ENCODE data around the gene PRKCA.

Gene PRKCA

GRCh38 chr17:66812571-66812970 is 510.2 kb downstream of the PRKCA start:
- no peak overlapping the region for H3K4me3 ChIP-seq (ENCODE audit: low read depth, low read length)
- no peaks in the 10 kb centered on the region for H3K27me3 ChIP-seq (replicated peaks)
- H3K36me3 ChIP-seq (replicated peaks), result no peaks in the 10 kb centered on the region
- DNase-seq, result no peak
- no peak for TF ChIP-seq CTCF (IDR thresholded peaks at IDR 0.05; ENCODE audit: low read depth, low read length, missing control alignments)
- no peak overlapping the region for H3K27ac ChIP-seq
- in situ Hi-C loops (cut with HindIII; ENCODE audit: low pct_ligation_motif_present, low sequenced_read_pairs), result no loop called here

- no peak for DNase-seq
- Histone ChIP-seq H3K36me3 (replicated peaks) (no peaks in the 10 kb centered on the region), H3K27ac (no peak overlapping the region), H3K27me3 (replicated peaks) (no peaks in the 10 kb centered on the region), H3K4me3 (ENCODE audit: low read depth, low read length) (no peak overlapping the region)
- in situ Hi-C loops (cut with HindIII; ENCODE audit: low pct_ligation_motif_present, low sequenced_read_pairs), result no loop called here
- TF ChIP-seq CTCF (IDR thresholded peaks at IDR 0.05; ENCODE audit: low read depth, low read length, missing control alignments), result no peak
Observed at GRCh38 chr17:66813296-66813695, 510.9 kb downstream of the PRKCA start.

- Histone ChIP-seq H3K27me3 (replicated peaks) (no peaks in the 10 kb centered on the region), H3K4me3 (ENCODE audit: low read depth, low read length) (no peak overlapping the region), H3K27ac (no peak overlapping the region), H3K36me3 (replicated peaks) (no peaks in the 10 kb centered on the region)
- DNase-seq, result no peak
- in situ Hi-C loops (cut with HindIII; ENCODE audit: low pct_ligation_motif_present, low sequenced_read_pairs), result no loop called here
- TF ChIP-seq CTCF (IDR thresholded peaks at IDR 0.05; ENCODE audit: low read depth, low read length, missing control alignments), result no peak
Observed at GRCh38 chr17:66814026-66814425, 511.6 kb downstream of the PRKCA start.

- no peak for TF ChIP-seq CTCF (IDR thresholded peaks at IDR 0.05; ENCODE audit: low read depth, low read length, missing control alignments)
- no peaks in the 10 kb centered on the region for H3K27me3 ChIP-seq (replicated peaks)
- no peak overlapping the region for H3K27ac ChIP-seq
- no peak overlapping the region for H3K4me3 ChIP-seq (ENCODE audit: low read depth, low read length)
- in situ Hi-C loops (cut with HindIII; ENCODE audit: low pct_ligation_motif_present, low sequenced_read_pairs), result no loop called here
- H3K36me3 ChIP-seq (replicated peaks), result no peaks in the 10 kb centered on the region
- no peak for DNase-seq
Observed at GRCh38 chr17:66814570-66814969, 512.2 kb downstream of the PRKCA start.

- no peak for DNase-seq
- Histone ChIP-seq H3K36me3 (replicated peaks) (no peaks in the 10 kb centered on the region), H3K27me3 (replicated peaks) (no peaks in the 10 kb centered on the region), H3K4me3 (ENCODE audit: low read depth, low read length) (no peak overlapping the region), H3K27ac (no peak overlapping the region)
- TF ChIP-seq CTCF (IDR thresholded peaks at IDR 0.05; ENCODE audit: low read depth, low read length, missing control alignments), result no peak
- in situ Hi-C loops (cut with HindIII; ENCODE audit: low pct_ligation_motif_present, low sequenced_read_pairs), result no loop called here
Observed at GRCh38 chr17:66817750-66818149, 515.3 kb downstream of the PRKCA start.

GRCh38 chr17:66819466-66819865 is 517.1 kb downstream of the PRKCA start:
- H3K36me3 ChIP-seq (replicated peaks), result no peaks in the 10 kb centered on the region
- TF ChIP-seq CTCF (IDR thresholded peaks at IDR 0.05; ENCODE audit: low read depth, low read length, missing control alignments), result no peak
- no peaks in the 10 kb centered on the region for H3K27me3 ChIP-seq (replicated peaks)
- in situ Hi-C loops (cut with HindIII; ENCODE audit: low pct_ligation_motif_present, low sequenced_read_pairs), result no loop called here
- H3K27ac ChIP-seq, result no peak overlapping the region
- DNase-seq, result no peak
- no peak overlapping the region for H3K4me3 ChIP-seq (ENCODE audit: low read depth, low read length)

Measured in brain microvascular endothelial cell (primary cell).